Mesothelial cell of epicardium (in vitro differentiated cells): ENCODE measurements around the gene ZNF648. TPM values are rescaled to one million over a fixed set of nuclear protein-coding genes. Genes with fewer than 3 reads are reported as not detected.
"Not testable (repeated sequence)": the region's sequence is repeated elsewhere in the genome, so short reads cannot be mapped to it uniquely, and the experiment has no call there.

Source experiments
- DNase-seq, 2 experiments: peaks; one replicate each; pipeline ENCODE4 v3.0.0; 2021; ENCODE audit warnings: low spot score in 2 of 2; ENCODE audit not compliant: unreplicated experiment in 2 of 2
- H3K27ac Mint-ChIP-seq: 2 replicates; pipeline ENCODE4 v1.8.0; 2021; ENCODE audit warnings: mixed read lengths
- H3K27me3 Mint-ChIP-seq: 2 replicates; pipeline ENCODE4 v1.8.0; 2021; ENCODE audit warnings: low read depth, mixed read lengths
- H3K36me3 Mint-ChIP-seq: 2 replicates; pipeline ENCODE4 v1.8.0; 2021; ENCODE audit warnings: mixed read lengths
- H3K4me1 Mint-ChIP-seq: 2 replicates; pipeline ENCODE4 v1.8.0; 2021; ENCODE audit warnings: mixed read lengths
- H3K4me3 Mint-ChIP-seq: 2 replicates; pipeline ENCODE4 v1.8.0; 2021; ENCODE audit warnings: mild to moderate bottlenecking, moderate library complexity, mixed read lengths
- H3K9me3 Mint-ChIP-seq: 2 replicates; pipeline ENCODE4 v1.8.0; 2021; ENCODE audit warnings: mixed read lengths
- total RNA-seq: library from RNA; stranded (reverse); gene quantifications from 3 replicates; pipeline ENCODE4 v1.2.1, GENCODE V29; 2021
- TF ChIP-seq, protein P1 (sequence below): fragments of 200-600 bp; sonication (generic); IDR thresholded peaks from one replicate; pipeline ENCODE4 v1.5.0; 2021; ENCODE audit warnings: antibody characterized with exemption; ENCODE audit not compliant: unreplicated experiment

ZNF648 gene
- total RNA-seq, 1 donor from 2014 or later: 0.09 TPM

DNA sequence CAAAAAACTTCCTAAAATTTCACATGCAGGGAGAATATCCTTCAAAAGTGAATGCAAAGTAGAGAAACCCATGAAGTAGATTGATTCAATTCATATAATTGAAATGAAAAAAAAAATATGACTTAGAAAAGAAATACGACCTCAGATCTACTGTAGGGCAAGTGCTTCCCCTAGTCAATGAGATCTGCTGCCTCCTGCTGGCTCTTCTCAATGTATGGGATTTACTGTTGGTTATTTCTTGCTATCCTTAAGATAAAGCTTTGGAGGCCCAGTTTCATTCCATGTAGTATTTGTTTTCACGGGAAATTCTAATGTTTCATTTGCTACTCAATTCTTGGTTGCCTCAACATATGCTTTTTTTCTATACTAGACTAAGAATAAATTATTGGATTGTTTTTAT, 46.2 kb downstream of the ZNF648 start:
- Mint-ChIP-seq H3K9me3 (peaks cover 36% of the 10 kb centered on the region), H3K4me1 (no peaks in the 10 kb centered on the region), H3K27ac (no peak overlapping the region), H3K4me3 (no peak overlapping the region), H3K27me3 (no peaks in the 10 kb centered on the region), H3K36me3 (no peaks in the 10 kb centered on the region)
- TF ChIP-seq, protein P1, sequence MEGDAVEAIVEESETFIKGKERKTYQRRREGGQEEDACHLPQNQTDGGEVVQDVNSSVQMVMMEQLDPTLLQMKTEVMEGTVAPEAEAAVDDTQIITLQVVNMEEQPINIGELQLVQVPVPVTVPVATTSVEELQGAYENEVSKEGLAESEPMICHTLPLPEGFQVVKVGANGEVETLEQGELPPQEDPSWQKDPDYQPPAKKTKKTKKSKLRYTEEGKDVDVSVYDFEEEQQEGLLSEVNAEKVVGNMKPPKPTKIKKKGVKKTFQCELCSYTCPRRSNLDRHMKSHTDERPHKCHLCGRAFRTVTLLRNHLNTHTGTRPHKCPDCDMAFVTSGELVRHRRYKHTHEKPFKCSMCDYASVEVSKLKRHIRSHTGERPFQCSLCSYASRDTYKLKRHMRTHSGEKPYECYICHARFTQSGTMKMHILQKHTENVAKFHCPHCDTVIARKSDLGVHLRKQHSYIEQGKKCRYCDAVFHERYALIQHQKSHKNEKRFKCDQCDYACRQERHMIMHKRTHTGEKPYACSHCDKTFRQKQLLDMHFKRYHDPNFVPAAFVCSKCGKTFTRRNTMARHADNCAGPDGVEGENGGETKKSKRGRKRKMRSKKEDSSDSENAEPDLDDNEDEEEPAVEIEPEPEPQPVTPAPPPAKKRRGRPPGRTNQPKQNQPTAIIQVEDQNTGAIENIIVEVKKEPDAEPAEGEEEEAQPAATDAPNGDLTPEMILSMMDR: no peak
- DNase-seq: no peak

DNA sequence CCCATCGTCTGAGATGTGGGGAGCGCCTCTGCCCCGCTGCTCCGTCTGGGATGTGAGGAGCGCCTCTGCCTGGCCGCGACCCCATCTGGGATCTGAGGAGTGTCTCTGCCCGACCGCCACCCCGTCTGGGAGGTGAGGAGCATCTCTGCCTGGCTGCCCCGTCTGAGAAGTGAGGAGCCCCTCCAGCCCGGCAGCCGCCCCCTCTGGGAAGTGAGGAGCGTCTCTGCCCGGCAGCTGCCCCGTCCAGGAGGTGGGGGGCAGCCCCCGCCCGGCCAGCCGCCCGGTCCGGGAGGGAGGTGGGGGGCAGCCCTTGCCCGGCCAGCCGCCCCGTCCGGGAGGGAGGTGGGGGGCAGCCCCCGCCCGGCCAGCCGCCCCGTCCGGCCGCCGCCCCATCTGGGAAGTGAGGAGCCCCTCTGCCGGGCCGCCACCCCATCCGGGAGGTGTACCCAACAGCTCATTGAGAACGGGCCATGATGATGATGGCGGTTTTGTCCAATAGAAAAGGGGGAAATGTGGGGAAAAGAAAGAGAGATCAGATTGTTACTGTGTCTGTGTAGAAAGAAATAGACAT, 50.6 kb downstream of the ZNF648 start:
- H3K4me1 Mint-ChIP-seq, H3K4me3 Mint-ChIP-seq, H3K36me3 Mint-ChIP-seq, H3K27me3 Mint-ChIP-seq, DNase-seq, H3K27ac Mint-ChIP-seq: not testable (repeated sequence)
- peaks cover 67% of the 10 kb centered on the region for H3K9me3 Mint-ChIP-seq

DNA sequence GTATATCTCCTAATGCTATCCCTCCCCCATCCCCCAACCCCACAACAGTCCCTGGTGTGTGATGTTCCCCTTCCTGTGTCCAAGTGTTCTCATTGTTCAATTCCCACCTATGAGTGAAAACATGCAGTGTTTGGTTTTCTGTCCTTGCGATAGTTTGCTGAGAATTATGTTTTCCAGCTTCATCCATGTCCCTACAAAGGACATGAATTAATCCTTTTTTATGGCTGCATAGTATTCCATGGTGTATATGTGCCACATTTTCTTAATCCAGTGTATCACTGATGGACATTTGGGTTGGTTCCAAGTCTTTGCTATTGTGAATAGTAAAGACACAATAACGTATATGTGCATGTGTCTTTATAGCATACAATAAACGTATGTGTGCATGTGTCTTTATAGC, 56.1 kb downstream of the ZNF648 start:
- H3K27ac Mint-ChIP-seq, DNase-seq, H3K36me3 Mint-ChIP-seq, H3K4me3 Mint-ChIP-seq, H3K27me3 Mint-ChIP-seq: not testable (repeated sequence)
- peaks cover 40% of the 10 kb centered on the region for H3K9me3 Mint-ChIP-seq
- peaks cover 18% of the 10 kb centered on the region for H3K4me1 Mint-ChIP-seq

DNA sequence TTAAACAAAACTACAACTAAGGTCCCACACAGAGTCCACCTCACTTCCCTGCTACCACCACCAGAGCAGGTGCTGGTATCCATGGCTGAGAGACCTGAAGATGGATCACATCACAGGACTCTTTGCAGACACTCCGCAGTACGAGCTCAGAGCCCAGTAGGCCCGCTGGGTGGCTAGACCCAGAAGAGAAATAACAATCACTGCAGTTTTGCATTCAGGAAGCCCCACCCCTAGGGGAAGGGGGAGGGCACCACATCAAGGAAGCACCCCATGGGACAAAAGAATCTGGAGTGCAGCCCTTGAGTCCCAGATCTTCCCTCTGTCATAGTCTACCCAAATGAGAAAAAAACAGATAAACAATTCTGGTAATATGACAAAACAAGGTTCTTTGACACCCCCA, 56.9 kb downstream of the ZNF648 start:
- Mint-ChIP-seq H3K36me3 (peaks cover under 1% of the 10 kb centered on the region), H3K4me3 (no peak overlapping the region), H3K4me1 (peaks cover 18% of the 10 kb centered on the region), H3K9me3 (peaks cover 34% of the 10 kb centered on the region), H3K27me3 (peaks cover 6% of the 10 kb centered on the region), H3K27ac (no peak overlapping the region)
- TF ChIP-seq, protein P1: no peak
- no peak for DNase-seq
